GM13976 (cell line): ENCODE measurements around the gene PIEZO2.
"Not testable (repeated sequence)": the region's sequence is repeated elsewhere in the genome, so short reads cannot be mapped to it uniquely, and the experiment has no call there.

Experiments used
- DNase-seq: peaks from one replicate; pipeline ENCODE4 v3.0.0; 2012; ENCODE audit warnings: low spot score
- in situ Hi-C: fragments of 300-500 bp; cut with MboI; formaldehyde crosslinking; loops from one replicate; pipeline ENCODE4 v1.12.0; 2022; ENCODE audit warnings: low sequenced_read_pairs, mixed read lengths, inconsistent platforms; ENCODE audit not compliant: unreplicated experiment
- TF ChIP-seq, protein P1 (sequence below): IDR thresholded peaks from 2 replicates; pipeline ENCODE4 v1.5.1; 2012; ENCODE audit warnings: borderline replicate concordance, mild to moderate bottlenecking; ENCODE audit not compliant: insufficient read depth; ENCODE audit errors: extremely low read depth, missing control alignments, control extremely low read depth

Gene PIEZO2

GRCh38 chr18:10847408-10847790, 302.0 kb downstream of the PIEZO2 start:
- TF ChIP-seq, protein P1, sequence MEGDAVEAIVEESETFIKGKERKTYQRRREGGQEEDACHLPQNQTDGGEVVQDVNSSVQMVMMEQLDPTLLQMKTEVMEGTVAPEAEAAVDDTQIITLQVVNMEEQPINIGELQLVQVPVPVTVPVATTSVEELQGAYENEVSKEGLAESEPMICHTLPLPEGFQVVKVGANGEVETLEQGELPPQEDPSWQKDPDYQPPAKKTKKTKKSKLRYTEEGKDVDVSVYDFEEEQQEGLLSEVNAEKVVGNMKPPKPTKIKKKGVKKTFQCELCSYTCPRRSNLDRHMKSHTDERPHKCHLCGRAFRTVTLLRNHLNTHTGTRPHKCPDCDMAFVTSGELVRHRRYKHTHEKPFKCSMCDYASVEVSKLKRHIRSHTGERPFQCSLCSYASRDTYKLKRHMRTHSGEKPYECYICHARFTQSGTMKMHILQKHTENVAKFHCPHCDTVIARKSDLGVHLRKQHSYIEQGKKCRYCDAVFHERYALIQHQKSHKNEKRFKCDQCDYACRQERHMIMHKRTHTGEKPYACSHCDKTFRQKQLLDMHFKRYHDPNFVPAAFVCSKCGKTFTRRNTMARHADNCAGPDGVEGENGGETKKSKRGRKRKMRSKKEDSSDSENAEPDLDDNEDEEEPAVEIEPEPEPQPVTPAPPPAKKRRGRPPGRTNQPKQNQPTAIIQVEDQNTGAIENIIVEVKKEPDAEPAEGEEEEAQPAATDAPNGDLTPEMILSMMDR: no peak
- no peak for DNase-seq
- in situ Hi-C loops: loop anchor here (10.0 to 25.0 kb wide), 2 partner anchors 197 to 690 kb away; no protein-coding TSS in a partner anchor

- DNase-seq: no peak
- in situ Hi-C loops: loop anchor here (10.0 to 25.0 kb wide), 2 partner anchors 198 to 690 kb away; no protein-coding TSS in a partner anchor
- TF ChIP-seq, protein P1: no peak
Measured at GRCh38 chr18:10846657-10847407, 302.5 kb downstream of the PIEZO2 start.

GRCh38 chr18:10846035-10846434, 303.3 kb downstream of the PIEZO2 start:
- not testable (repeated sequence) for DNase-seq
- in situ Hi-C loops: loop anchor here (10.0 to 25.0 kb wide), 2 partner anchors 199 to 691 kb away; no protein-coding TSS in a partner anchor

GRCh38 chr18:10843565-10843964, 305.8 kb downstream of the PIEZO2 start:
- TF ChIP-seq, protein P1: no peak
- in situ Hi-C loops: loop anchor here (10.0 to 25.0 kb wide), 2 partner anchors 201 to 694 kb away; no protein-coding TSS in a partner anchor
- no peak for DNase-seq

DNA sequence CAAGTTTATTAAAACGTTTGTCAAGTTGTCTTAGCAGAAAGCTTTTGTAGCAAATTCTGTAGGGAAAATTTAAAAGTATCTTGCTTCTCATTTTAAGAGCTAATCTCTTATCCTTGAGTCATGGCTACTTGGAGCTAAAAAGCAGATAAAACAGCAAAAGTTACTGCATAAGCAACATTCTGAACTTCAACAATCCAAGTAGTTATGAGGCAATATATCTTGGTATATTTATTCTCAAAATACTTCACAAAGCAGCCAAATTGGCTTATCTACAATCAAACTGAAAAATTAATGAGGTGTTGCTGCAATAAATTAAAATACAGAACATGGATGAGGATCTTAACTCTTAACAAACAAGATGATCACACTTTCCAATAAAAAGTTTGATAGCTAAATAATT, 306.5 kb downstream of the PIEZO2 start:
- DNase-seq: no peak
- in situ Hi-C loops: loop anchor here (10.0 to 25.0 kb wide), 2 partner anchors 202 to 694 kb away; no protein-coding TSS in a partner anchor
- TF ChIP-seq, protein P1: no peak

DNA sequence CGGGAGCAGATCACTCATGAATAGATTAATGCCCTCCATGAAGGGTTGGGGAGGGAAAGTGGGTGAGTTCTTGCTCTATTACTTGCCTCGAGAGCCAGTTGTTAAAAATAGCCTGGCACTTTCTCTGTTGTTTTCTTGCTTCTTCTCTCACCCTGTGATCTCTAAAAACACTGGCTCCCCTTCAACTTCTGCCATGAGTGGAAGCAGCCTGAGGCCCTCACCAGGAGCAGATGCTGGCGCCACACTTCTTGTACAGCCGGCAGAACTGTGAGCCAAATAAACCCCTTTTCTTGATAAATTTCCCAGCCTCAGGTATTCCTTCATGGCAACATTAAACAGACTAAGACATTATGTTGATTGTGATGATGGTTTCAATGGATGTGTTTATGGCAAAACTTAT, 307.0 kb downstream of the PIEZO2 start:
- in situ Hi-C loops: loop anchor here (10.0 to 25.0 kb wide), 2 partner anchors 202 to 695 kb away; no protein-coding TSS in a partner anchor
- TF ChIP-seq, protein P1: no peak
- DNase-seq: no peak

DNA sequence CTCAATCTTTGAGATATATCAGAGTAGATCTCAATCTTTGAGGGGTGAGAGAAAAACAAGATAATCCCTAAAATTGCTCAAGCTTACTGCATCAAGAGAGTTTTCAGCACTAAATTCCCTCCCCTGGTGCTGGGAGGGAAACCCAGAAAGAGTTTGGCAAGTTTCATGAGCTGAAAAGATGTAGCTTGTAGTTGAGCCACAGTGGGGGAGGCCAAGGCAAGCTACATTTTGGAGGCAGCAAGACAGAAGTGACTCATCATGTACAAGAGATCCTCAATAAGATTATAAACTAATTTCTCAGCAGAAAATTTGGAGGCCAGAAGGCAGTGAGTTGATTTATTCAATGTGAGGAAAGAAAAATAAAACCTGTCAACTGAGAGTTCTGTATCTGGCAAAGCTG, 308.2 kb downstream of the PIEZO2 start:
- DNase-seq: no peak
- in situ Hi-C loops: loop anchor here (10.0 to 25.0 kb wide), 2 partner anchors 204 to 696 kb away; no protein-coding TSS in a partner anchor
- TF ChIP-seq, protein P1: no peak
